UCSD-AML1 (cell line): ENCODE results near the gene NAV2.

Experiments used
- DNase-seq: peaks from one replicate; lab custom pipeline; 2025; ENCODE audit not compliant: unreplicated experiment; lab: John Stamatoyannopoulos, UW

Gene NAV2

DNA sequence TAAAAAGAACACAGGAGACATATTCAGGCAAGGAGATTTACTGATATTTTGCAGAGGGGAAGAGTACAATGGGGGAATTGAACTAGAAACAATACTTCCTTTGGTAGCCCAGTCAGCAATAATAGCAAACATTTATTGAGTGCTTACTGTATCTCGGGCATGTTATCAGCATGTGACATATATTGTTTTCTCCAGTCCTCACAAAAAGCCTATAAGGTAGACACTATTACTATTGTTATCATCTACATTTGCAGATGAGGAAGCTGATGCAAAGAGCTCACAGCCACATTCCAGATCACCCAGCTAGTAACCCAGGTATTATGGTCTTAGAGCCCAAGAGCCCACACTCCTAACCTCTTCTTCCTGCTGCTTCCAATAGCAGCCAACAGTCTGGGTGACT, 27.9 kb downstream of the NAV2 start:
- DNase-seq, result no peak

DNA sequence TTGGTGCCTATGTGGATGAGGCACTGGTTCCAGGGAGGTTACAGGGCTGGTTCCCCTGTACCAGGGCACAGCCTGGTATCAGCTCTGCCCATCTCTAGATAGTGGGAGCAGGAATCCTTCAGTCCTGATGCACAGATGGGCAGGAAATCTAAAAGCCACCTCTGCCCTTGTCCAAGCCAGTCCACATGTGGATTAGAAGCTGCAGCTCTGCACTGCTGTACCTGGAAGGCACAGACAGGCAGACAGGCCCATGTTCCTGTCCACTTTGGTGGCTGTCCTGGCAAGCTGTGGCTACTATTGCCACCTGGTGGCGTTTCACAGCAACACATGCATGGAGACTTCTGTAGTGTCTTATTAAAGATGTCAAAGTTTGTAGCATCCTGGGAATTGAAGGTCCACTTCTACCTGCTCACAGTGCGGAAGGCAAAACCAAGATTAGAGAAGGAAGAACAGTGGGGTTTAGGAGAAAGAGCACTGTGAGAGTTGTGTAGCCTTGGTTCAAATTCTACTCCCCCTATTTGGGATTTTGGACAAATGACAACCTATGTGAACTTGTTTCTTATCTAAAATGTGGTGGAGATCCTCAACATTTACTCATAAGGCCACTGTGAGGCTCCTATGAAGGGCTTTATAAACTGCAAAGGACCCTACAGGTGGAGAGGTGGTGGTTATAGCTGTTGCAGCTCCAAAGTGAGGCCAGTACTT, 30.1 kb downstream of the NAV2 start:
- peak; percentile 55 for DNase-seq

DNA sequence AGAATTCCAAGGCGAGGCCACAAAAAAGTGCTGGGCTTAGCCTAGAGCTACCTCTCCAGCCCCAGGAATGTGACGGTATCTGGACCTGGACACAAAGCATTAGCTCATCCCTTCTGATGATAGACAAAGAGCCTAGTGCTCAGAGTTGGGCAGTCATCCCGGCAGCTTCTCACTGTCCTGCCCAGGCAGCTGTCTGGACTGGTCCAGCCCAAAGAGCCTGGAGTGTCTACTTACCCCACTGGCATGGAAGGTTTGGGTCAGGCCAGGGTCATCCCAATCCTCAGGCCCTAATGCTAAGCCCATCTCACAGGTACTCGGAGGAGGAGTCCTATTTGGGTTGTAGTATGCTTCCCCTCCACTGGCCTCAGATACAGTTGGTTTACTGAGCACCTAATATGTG, 31.0 kb downstream of the NAV2 start:
- no peak for DNase-seq

DNA sequence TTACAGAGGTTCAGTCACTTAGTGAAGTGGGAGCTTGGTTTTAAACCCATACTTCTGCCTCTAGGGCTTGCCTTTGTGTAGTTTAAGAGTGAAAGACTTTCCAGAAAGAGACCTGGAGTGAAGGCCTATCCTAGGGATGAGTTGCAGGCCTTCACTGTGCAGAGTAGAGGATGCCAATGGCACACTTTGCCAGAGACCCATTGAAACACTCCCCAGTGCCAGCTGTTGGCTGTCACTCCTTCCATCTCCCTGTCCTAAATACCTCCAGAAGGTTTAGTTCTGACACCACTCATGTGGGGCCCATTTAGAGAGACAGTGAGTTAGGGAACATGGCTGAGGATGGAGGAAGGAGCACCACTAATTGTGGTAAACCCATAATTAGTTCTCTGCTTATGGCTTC, 31.5 kb downstream of the NAV2 start:
- no peak for DNase-seq

DNA sequence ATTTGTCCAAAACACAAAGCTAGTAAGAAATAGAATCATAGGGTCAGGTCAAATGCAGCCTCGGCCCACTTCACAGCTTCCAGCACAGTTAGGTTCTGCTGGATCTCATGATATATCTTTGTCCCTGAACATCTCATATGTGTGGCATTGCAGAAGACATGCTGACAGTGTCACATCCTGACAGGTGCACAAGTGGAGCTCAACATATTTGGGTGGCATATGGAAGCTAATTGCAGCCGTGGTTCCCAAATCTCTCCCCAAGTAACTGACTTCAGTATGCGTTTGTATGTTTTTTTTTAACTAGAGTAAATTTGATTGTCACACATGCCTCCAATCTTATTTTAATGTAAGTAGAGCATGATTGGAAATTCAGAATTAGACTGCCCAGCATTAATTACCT, 33.4 kb downstream of the NAV2 start:
- DNase-seq, result no peak

DNA sequence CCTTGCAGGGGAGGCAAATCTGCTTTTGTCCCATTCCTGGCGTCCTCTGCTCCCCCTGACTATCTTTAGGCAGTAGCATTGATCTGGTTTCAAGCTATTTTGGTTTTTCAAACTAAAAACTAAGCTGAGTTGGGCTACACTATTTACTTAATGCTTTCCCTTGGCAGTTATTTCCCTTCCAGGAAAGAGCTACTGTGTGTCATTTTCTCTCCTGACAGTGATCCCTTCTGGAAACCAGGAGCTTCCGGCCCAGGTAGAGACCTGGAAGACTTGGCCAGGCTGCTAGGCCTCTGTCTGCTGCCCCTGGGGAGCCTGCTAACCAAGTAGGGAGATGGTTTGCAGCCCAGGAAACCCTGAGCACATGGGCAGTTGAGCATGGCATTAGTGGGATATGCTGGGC, 35.0 kb downstream of the NAV2 start:
- DNase-seq, result no peak

DNA sequence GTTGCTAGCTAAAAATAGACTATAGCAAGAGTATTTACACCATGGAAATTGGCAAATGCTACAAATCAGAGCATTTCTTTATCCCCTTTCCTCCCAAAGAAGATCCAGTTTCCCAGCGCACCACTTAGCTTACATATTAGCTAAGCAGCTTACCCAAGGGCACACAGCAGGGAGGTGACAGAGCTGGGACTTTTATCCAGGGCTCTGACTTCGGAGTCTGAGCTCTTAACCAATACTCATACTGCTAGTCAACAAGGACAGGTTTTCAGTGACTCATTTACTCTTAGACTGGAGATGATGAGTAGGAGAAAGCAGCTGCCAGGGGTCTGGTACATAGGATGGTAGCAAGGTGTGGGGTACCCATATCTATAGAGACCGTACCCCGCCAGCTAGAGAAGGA, 38.4 kb downstream of the NAV2 start:
- no peak for DNase-seq

DNA sequence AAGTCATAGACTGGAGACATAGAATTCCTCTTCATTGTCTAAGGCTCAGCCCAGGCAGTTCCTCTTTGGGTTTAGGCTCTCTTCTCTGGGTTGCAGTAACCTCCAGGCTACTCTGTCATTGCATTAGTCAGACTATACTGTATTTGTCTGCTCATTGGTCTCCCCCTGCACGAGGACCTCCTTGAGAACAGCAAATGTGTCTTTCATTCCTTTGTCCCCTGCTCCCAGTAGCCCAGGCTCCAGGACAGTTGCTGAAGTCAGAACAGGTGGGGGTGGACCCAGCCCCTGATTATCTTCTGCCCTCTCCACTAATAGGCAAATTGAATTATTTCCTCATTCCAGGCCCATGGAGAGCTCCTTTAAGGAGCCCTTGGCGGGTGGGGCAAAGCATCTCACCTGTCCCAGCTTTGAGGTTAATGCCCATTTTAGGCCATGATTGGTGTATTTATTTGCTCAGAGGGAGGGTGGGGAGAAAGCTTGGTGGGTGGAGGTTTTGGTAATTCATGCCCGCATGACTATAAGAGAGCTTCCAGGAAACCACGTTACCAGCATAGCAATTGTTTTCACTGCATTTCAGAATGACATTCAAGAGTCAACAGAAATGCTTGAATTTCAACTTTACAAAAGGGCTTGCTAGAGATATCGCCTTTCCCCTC, 40.9 kb downstream of the NAV2 start:
- DNase-seq, result no peak

DNA sequence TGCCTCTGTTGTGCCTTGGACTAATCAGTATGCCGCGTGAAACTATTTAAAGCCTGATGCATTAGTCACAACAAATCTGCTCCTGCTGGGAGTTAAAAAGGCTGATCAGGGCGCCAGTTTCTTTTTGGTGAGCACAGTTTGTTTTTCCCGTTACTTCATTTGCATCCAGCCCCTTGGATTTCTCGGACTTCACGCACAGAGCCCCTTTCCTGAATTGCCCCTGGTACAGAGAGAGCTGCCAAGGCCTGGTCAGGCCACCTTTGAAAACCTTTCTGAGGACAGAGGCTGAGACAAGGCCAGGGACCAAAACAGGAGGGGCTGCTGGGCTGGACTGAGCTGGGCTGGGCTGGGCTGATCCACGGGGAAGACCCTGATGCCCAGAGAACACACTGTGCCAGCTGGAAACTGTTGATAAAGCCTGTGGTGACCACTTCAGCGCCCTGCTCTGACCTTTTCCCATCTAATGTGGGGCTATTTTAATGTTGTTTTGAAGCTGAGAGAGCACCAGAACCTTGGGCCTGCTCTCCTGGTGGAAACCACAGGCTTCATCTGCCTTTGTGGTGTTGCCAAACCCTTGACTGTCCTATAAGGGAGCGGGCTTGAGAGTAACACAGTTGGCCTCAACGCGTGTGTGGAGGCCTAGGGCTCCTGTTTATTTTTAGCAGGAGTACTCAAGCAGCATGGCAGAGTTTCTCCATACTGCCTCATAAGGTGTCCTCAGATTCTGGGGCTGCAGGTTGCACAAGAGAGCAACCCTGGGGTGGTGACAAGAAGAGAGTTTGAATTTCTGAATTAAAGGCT, 44.2 kb downstream of the NAV2 start:
- no peak for DNase-seq

DNA sequence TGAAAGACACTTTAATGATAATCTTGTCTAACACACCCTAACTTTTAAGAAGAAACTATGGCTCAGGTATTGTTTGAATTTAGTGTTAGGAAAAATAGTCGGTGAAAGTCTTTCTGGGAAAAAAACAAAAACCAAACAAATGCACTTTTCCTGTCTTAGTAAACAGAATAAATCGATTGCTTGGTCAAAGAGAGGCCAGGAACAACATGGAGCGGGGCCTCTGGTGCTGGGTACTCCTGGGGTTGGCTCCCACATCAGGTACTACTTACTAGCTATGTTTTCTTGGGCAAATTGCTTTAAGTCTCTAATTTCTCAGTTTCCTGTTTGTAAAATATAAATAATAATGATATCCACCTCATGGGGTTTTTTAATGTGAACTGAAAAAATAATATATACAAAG, 46.8 kb downstream of the NAV2 start:
- no peak for DNase-seq

DNA sequence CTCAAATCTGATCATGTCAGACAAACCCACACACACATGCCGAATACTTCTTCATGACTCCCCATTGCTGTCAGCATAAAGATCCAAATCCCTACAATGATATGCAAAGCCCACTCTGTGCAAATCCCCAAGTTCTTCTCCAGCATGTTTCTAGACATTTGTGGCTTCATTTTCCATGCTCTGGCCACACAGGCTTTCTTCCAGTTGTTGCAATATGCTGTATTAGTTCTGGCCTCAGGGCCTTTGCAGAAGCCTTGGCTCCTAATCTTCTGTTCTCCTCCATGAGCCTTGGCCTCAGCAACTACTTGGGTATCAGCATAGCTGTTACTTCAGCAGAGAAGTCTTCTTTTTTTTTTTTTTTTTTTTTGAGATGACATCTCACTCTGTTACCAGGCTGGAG, 49.6 kb downstream of the NAV2 start:
- no peak for DNase-seq

DNA sequence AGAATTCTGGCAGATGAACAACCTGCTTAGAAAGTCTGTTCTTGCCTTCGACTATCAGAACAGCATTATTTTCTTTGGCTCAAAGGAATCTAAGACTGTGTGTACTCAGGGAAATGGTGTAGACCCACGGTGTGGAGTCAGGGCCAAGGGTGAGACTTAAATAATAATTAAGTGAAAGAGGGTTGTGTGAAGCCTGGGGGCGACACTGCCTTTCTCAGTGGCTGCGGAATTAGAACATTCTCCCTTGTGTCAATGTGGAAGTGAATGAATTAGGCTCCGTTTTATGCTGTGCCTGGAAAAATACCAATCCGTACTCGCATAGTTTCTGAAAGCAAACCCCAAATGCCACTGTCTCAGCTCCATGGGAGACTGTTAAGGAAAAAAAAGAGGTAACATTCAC, 50.7 kb downstream of the NAV2 start:
- no peak for DNase-seq

DNA sequence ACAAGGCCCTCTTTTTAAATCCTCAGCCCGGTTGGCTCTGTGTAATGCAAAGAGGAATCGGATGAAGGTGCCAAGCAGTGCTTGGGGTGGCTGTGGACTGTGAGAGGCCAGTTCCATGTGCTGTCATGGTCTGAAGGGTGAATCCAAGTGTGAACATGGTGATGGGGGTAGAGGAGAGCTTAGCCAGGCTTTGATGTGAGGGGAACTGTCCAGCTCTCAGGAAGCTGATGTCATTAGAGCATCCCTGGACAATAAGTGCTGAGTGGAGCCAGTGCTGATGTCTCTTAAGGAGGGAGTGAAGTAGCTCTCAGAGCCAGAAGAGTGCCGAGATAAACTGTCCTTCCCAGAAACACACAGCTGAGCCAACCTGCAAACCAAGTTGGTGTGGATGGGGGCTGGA, 53.6 kb downstream of the NAV2 start:
- no peak for DNase-seq

DNA sequence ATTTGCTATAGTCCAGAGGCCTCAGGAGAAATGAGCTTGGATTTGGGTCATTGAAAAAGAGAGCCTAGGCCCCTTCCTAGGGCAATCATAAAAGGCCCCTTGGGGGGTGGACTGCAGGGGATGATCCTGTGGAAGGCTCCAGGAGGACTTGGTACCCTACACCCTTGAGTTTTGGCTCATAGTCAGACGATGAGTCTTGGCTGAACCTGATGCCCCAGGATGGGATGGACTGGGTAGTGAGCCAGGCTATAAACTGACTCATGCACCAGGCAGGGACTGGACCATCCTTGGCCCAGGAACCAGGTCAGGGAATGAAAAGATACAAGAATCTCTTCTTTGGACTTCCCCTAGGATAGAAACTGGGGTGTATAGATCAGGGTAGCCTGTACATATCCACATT, 54.2 kb downstream of the NAV2 start:
- DNase-seq, result no peak

DNA sequence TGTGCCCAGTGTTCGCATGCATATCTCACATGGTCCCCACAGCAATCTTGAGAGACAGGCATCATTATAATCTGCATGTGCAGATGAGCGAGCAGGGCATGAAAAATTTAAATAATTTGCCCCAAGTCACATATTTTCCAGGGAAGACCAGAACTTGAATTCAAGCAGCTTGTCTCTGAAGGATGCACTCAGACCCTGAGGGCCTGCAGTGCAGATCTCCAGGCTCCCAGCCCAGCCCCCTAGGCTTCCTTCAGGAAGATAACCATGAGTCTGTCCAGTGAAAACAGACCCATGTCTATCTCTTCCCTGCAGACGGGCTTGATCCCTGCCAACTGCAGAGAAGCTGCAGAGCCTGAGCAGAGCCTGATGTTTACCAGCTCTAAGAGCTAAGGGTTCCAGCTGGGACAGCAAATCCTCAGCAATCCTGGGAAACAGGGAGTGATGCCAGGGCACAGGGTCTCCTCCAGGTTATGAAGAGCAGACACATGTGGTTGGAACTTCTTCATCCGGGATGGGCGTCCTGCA, 55.1 kb downstream of the NAV2 start:
- no peak for DNase-seq

DNA sequence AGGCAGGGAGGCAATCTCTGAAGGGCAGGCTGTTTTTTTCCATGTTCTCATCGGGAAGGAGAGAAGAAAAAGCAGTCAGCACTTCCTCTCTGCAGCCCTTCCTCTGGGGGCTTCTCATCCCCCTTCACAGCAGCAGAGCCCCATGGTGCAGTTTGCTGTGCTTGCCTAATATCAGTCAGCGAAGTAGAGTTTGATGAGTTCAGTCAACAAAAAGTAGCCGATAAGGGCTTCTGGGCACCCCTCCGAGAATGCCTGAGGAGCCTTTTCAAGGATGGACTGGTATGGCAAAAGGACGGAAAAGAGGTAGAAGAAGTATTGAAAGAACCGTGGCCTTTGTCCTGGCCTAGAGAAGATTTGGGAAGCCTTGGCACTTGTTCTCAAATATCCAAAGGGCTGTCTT, 55.6 kb downstream of the NAV2 start:
- DNase-seq, result no peak

DNA sequence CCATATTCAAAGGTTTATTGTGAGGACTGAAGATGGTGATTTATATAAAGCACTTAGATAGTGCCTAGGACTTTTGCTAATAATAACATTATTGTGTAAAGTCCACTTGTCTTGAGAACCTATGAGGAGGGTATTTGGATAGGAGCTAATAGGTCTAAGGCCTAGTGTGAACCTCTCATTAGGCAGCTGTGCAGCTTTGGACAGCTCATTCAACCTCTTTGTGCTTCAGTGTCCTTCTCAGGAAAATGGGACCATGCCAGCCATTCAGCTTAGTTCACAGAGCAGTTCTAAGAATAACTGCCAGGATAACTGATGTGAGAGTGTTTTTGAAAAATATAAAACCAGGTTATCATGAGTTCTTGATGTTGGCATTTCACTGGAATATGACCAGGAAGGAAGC, 56.2 kb downstream of the NAV2 start:
- DNase-seq, result no peak

DNA sequence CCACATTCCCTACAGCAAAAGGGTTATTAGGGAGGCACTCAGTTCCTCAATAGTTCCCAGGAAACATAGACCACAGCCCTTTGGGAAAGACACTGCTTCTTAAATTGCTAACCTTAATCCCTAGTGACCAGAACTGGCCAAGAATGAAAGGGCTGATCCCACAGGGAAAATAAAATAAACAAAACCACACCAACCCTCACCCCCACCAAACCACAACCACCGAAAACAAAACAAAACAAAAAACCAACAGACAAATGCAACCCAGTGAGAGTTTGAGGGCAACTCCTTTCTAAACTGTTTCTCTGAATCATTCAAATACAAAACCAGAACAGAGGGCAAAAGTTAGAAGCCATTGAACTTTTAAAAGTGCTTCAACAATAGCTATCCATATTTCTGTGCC, 57.2 kb downstream of the NAV2 start:
- no peak for DNase-seq

DNA sequence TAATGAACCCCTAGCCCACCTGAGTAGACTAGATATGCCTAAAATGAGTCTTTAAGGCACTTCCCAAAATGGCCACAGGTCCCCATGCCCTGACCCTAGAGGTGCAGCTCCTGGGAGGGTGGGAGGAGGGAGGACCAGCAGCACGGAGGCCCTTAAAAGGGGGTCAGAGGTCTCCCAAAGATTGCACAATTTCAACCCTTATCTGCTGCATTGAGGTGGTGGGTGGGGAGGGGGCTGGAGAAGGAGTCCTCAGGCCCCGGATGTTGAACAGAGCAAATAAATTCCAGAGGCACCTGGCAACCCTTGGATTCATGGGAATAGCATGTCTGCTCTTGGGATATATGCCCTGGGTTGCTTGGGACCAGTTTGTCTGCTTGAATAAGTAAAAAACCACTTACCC, 57.6 kb downstream of the NAV2 start:
- no peak for DNase-seq

DNA sequence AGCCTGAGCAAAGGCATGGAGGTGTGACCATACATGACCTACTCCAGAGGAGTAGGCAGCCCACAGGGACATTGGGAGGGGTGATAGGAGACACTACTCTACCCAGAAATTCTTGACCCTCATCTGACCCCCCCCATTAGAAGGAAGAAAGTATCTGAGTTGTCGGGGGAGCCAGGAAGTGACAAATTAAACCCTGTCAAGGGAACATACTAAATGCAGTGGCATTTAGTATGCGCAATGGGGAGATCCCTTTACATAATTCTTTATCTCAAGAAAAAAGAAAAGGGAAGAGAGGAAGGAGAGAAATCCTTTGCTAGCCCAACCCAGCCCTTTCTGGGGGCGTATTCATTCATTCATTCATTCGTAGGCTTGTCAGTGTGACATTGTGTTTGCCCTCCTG, 58.8 kb downstream of the NAV2 start:
- DNase-seq, result no peak

DNA sequence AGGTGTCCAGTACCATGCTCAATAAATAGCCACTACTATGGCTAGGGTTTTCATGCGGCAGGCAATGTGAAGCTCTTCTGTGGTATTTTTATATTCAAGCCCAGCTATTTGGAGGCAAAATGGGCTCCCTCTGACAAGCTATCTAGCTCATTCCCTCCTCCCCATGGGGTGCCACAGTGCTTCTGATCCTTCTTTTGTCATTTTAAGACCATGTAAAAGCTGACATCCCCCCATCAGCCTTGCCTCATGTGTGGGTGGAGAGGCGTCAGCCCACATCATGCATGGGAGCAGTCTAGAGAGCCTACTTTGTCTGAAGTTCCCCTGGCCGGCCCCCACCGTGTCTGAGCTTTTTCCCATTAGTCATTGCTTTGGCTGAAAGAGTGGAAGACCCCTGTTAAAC, 59.8 kb downstream of the NAV2 start:
- no peak for DNase-seq

DNA sequence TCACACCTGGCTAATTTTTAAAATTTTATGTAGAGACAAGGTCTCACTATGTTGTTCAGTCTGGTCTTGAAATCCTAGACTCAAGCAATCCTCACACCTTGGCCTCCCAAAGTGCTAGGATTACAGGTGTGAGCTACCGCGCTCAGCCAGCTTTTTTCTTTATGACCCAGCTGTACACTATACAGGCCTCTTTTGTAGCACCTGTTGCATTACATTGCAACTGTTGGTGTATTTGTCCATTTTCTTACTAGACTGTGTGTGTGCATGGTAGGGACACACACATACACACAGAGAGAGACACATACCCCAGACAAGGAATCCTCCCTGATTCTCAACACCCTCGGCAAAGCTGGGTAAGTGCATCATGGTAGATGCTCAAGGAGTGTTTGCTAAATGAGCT, 61.7 kb downstream of the NAV2 start:
- DNase-seq, result no peak
